Activated CD8-positive, alpha-beta memory T cell treated with anti-CD3 and anti-CD28 coated beads, Interleukin-2, amount 10 ng/mL, durations not matched to agents 7 days and 5 days (primary cell): Measurements from ENCODE around the gene CRISPLD2. TPM values are rescaled to one million over a fixed set of nuclear protein-coding genes. Genes with fewer than 3 reads are reported as not detected.

Source experiments
- ATAC-seq: fragments of 150-1000 bp; cut with Tn5 transposase; one replicate; pipeline ENCODE4 v1.10.0; 2021; ENCODE audit warnings: moderate library complexity
- CTCF ChIA-PET: fragments of 350-600 bp; sonication (Branson Sonifier 250); formaldehyde crosslinking; loops from one replicate; lab custom pipeline; 2021; ENCODE audit warnings: antibody characterized with exemption; lab: Charles Lee
- DNase-seq: peaks from one replicate; pipeline ENCODE4 v3.0.0-alpha.2; 2020
- H3K27ac Mint-ChIP-seq: one replicate; pipeline ENCODE4 v1.8.0; 2021; ENCODE audit warnings: mild to moderate bottlenecking, mixed read lengths
- H3K27me3 Mint-ChIP-seq: one replicate; pipeline ENCODE4 v1.8.0; 2021; ENCODE audit warnings: mixed read lengths
- H3K36me3 Mint-ChIP-seq: one replicate; pipeline ENCODE4 v1.8.0; 2021; ENCODE audit warnings: mild to moderate bottlenecking, mixed read lengths
- H3K4me1 Mint-ChIP-seq: one replicate; pipeline ENCODE4 v1.8.0; 2021; ENCODE audit warnings: mixed read lengths
- H3K4me3 Mint-ChIP-seq: one replicate; pipeline ENCODE4 v1.8.0; 2021; ENCODE audit warnings: mild to moderate bottlenecking, moderate library complexity, mixed read lengths
- H3K9me3 Mint-ChIP-seq: one replicate; pipeline ENCODE4 v1.8.0; 2022; ENCODE audit warnings: low read depth, mixed read lengths
- total RNA-seq, 2 experiments: library from RNA; stranded (reverse); gene quantifications; one replicate each; pipeline ENCODE4 v1.2.3, GENCODE V29; 2021

CRISPLD2 gene, protein sequence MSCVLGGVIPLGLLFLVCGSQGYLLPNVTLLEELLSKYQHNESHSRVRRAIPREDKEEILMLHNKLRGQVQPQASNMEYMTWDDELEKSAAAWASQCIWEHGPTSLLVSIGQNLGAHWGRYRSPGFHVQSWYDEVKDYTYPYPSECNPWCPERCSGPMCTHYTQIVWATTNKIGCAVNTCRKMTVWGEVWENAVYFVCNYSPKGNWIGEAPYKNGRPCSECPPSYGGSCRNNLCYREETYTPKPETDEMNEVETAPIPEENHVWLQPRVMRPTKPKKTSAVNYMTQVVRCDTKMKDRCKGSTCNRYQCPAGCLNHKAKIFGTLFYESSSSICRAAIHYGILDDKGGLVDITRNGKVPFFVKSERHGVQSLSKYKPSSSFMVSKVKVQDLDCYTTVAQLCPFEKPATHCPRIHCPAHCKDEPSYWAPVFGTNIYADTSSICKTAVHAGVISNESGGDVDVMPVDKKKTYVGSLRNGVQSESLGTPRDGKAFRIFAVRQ
- total RNA-seq = not detected

DNA sequence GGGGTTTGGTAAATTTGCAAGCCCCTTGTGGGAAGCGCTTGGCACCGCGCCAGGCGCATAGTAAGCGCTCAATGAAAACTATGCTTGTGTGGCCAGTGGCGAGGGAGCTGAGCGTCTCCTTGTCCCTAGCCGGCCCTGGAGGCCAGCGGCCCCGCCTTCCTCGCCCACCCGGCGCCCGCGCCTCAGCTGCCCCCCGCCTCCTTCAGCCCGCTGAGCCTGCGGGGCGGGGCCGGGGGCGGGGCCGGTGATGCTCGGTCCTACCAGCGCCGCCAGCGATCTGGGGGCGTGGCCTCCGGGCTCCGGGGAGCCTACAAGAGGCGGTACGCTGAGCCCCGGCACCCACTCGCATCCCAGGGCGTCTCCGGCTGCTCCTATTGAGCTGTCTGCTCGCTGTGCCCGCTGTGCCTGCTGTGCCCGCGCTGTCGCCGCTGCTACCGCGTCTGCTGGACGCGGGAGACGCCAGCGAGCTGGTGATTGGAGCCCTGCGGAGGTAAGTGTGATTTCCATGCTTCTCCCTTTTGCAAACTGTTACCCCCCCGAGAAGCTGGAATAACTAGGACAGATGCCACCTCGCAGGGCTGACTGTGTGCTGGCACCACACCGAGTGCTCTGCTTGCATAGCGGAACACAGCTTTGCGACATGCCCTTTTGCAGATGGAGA, at the start of gene CRISPLD2:
Gene CRISPLD2 (plus strand): TSS at position 342 of the 661 bp plus-strand sequence. CDS start 18,511 bp downstream, outside the sequence.
- DNase-seq = peak; percentile 78
- CTCF ChIA-PET = interaction anchor here (0.6 kb wide), 1 partner anchor 55 kb away, joined by 3 read pairs; no protein-coding TSS in a partner anchor
- Mint-ChIP-seq H3K36me3 (no peaks in the 10 kb centered on the region), H3K27ac (no peak within 1 kb of the TSS), H3K4me1 (peaks cover 7% of the 10 kb centered on the region), H3K27me3 (peaks cover 59% of the 10 kb centered on the region), H3K4me3 (no peak within 1 kb of the TSS), H3K9me3 (no peaks in the 10 kb centered on the region)
- peak; percentile 99 for ATAC-seq

DNA sequence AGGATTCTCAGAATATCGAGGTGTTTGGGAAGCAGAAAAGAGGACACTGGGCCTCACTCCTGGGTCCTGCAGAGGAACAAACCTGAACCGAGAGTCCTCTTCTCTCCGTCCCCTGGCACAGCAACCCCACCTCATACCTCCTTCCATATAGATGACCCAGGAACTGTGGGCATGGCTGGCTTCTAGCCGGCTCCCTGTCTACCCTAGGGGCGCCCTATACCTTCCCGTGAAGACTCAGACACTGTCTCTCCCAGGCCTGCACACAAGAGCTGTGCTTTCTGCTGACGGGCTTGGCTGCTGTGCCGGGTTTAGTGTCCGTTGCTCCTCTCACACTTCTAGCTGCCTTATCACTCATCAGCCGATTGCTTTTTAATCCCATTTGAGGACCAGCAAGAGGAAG, 46.5 kb upstream of the CRISPLD2 start:
- Mint-ChIP-seq H3K4me3 (no peak overlapping the region), H3K4me1 (peaks cover 2% of the 10 kb centered on the region), H3K27me3 (no peaks in the 10 kb centered on the region), H3K27ac (no peak overlapping the region), H3K36me3 (peaks cover 36% of the 10 kb centered on the region), H3K9me3 (no peaks in the 10 kb centered on the region)
- DNase-seq = no peak
- no peak for ATAC-seq
- CTCF ChIA-PET = interaction anchor here (1.2 to 1.8 kb wide), 2 partner anchors 18 to 178 kb away, joined by 3 to 8 read pairs; no protein-coding TSS in a partner anchor

DNA sequence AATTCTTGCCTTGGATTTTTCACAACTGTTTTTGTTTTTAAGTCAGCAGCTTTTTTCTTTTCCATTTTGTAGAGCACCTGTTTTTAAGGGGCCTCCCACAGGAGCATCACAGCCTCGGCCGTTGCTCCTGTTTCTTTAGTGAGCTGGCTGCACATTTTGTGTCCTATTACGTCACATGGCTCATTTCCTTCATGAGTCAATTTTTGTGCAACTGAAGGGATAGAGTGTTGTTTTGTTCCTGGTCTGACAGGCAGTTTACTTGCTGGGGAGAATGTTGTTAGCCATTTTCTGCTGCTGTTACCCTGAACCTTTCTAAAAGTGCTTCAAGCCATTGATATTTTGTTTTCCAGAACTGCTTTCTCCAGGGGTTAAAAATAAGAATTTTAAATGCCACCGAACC, 45.0 kb upstream of the CRISPLD2 start:
- H3K4me3 Mint-ChIP-seq = no peak overlapping the region
- H3K27ac Mint-ChIP-seq = no peak overlapping the region
- peaks cover 38% of the 10 kb centered on the region for H3K36me3 Mint-ChIP-seq
- no peaks in the 10 kb centered on the region for H3K27me3 Mint-ChIP-seq
- CTCF ChIA-PET = no interaction called here
- H3K4me1 Mint-ChIP-seq = no peaks in the 10 kb centered on the region
- DNase-seq = no peak
- ATAC-seq = no peak
- H3K9me3 Mint-ChIP-seq = no peaks in the 10 kb centered on the region

DNA sequence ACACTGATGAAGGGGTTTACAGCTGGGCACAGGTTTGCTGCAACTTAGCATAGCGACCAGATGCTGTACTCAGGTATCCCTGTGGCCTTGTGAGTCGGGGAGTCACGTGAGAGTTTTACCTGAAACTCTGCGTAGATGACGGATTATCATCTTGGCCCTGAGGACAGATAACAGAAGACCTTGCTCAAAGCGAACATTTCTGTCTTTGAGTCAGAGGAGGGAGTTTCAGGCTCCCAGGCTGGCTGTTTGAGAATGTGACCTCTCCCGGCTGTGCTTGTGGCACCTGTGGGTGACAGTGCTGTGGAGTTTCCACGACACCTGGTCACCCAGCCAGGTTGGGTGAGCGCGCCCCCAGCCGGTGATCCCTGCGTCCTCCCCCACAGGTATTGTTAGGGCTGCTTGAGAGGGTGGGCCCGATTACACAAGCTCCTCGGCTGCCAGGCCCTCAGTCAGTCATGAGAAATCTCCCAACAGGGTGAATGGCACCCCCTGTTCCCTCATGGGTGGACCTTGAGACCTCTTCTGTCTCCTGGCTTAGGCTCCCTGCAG, 44.4 kb upstream of the CRISPLD2 start:
- peaks cover 41% of the 10 kb centered on the region for H3K36me3 Mint-ChIP-seq
- H3K4me3 Mint-ChIP-seq = no peak overlapping the region
- no peaks in the 10 kb centered on the region for H3K9me3 Mint-ChIP-seq
- H3K27me3 Mint-ChIP-seq = no peaks in the 10 kb centered on the region
- no peak for ATAC-seq
- no peak for DNase-seq
- H3K27ac Mint-ChIP-seq = no peak overlapping the region
- CTCF ChIA-PET = no interaction called here
- no peaks in the 10 kb centered on the region for H3K4me1 Mint-ChIP-seq

DNA sequence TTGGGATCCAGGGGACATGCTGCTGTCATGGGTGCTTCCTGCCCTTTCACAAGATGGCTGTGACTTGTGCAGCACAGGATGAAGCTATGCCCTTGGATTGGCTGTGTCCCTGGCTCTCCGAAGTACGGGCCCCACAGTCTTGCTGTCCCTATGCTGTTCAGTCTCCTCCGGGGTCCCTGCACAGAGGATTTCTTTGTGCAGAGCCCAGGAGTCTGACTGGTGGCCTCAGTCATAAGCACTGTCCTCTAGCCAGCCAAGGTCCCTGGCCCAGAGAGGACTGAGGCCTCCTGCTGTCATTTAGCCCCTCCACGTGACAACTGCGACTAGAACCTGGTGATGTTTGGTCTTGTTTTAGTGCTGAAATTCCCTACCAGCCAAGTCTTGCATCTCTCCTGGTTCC, 42.4 kb upstream of the CRISPLD2 start:
- no peak overlapping the region for H3K4me3 Mint-ChIP-seq
- H3K27ac Mint-ChIP-seq = no peak overlapping the region
- H3K36me3 Mint-ChIP-seq = peaks cover 40% of the 10 kb centered on the region

DNA sequence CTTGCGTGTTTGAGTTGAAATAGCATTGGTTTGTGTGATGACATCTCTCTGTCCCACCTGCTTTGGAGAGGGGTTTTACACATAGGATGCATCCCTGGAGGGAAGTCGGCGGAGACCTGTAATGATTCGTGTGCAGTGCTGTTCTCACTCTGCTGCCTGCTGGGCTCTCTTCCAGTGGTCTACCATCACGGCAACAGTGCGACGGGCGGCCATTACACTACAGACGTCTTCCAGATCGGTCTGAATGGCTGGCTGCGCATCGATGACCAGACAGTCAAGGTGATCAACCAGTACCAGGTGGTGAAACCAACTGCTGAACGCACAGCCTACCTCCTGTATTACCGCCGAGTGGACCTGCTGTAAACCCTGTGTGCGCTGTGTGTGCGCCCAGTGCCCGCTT, 41.1 kb upstream of the CRISPLD2 start:
- no peaks in the 10 kb centered on the region for H3K9me3 Mint-ChIP-seq
- DNase-seq (no peak), ATAC-seq (no peak)
- CTCF ChIA-PET = no interaction called here
- no peak overlapping the region for H3K27ac Mint-ChIP-seq
- no peaks in the 10 kb centered on the region for H3K4me1 Mint-ChIP-seq
- H3K36me3 Mint-ChIP-seq = peaks cover 35% of the 10 kb centered on the region
- no peak overlapping the region for H3K4me3 Mint-ChIP-seq
- H3K27me3 Mint-ChIP-seq = no peaks in the 10 kb centered on the region

More for the DNA sequence above, 42.4 kb upstream of the CRISPLD2 start:
- CTCF ChIA-PET = interaction anchor here (1.2 kb wide), 1 partner anchor 38 kb away, joined by 3 read pairs; no protein-coding TSS in a partner anchor
- Mint-ChIP-seq H3K4me1 (no peaks in the 10 kb centered on the region), H3K9me3 (no peaks in the 10 kb centered on the region), H3K27me3 (no peaks in the 10 kb centered on the region)
- ATAC-seq (no peak), DNase-seq (no peak)

DNA sequence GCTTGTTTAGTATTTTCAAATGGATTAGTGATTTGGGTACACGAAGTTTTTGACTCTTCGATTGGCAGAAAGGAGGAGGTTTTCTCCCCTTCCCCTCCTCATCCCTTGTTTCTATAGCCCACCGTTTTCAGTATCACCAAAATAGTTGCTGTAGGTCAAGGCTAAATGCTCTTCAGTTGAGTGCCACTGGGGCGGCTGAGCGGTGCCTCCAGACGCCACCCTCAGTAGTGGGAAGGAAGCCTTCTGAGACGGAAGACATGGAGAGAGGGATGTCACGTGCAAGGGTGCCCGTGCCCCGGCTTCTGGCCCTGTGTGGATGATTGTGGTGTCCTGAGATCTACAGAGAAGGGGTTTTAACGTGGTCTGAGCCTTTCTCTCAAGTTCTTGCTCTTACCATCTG, 39.7 kb upstream of the CRISPLD2 start:
- Mint-ChIP-seq H3K36me3 (peaks cover 27% of the 10 kb centered on the region), H3K9me3 (no peaks in the 10 kb centered on the region), H3K27me3 (no peaks in the 10 kb centered on the region), H3K27ac (no peak overlapping the region), H3K4me1 (no peaks in the 10 kb centered on the region), H3K4me3 (no peak overlapping the region)
- DNase-seq (no peak), ATAC-seq (no peak)
- CTCF ChIA-PET = interaction anchor here (0.5 to 0.8 kb wide), 2 partner anchors 26 to 108 kb away, joined by 3 read pairs; no protein-coding TSS in a partner anchor

DNA sequence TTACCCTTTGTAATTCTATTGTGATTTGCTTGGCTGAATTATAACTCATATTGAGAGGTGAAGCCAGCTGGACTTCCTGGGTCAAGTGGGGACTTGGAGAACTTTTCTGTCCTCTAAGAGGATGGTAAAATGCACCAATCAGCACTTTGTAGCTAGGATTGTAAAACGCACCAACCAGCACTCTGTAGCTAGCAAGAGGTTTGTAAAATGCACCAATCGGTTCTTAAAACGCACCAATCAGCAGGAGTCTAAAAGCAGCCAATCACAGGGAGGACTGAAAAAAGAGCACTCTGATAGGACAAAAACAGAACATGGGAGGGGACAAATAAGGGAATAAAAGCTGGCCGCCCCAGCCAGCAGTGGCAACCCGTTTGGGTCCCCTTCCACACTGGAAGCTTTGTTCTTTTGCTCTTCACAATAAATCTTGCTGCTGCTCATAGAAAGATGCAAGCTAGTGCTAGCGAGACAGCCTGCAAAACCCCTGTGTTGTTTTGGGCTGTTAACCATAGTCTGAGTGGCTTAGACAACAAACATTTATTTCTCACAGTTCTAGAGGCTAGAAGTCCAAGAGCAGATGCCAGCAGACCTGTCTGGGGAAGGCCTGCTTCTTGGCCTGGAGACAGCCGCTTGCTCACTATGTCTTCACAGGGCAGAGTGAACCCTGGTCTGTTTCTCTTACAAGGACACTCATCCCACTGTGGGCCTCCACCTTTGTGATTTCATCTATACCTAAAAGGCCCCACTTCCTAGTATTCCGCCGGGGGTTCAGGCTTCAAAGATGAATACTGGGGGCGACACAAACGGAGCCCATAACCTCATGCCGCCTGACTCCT, 39.0 kb upstream of the CRISPLD2 start:
- H3K9me3 Mint-ChIP-seq = no peaks in the 10 kb centered on the region
- ATAC-seq = no peak
- H3K27me3 Mint-ChIP-seq = no peaks in the 10 kb centered on the region
- no peaks in the 10 kb centered on the region for H3K4me1 Mint-ChIP-seq
- H3K27ac Mint-ChIP-seq = no peak overlapping the region
- H3K36me3 Mint-ChIP-seq = peaks cover 23% of the 10 kb centered on the region
- CTCF ChIA-PET = interaction anchor here (0.8 kb wide), 1 partner anchor 27 kb away, joined by 3 read pairs; no protein-coding TSS in a partner anchor
- H3K4me3 Mint-ChIP-seq = no peak overlapping the region
- no peak for DNase-seq

DNA sequence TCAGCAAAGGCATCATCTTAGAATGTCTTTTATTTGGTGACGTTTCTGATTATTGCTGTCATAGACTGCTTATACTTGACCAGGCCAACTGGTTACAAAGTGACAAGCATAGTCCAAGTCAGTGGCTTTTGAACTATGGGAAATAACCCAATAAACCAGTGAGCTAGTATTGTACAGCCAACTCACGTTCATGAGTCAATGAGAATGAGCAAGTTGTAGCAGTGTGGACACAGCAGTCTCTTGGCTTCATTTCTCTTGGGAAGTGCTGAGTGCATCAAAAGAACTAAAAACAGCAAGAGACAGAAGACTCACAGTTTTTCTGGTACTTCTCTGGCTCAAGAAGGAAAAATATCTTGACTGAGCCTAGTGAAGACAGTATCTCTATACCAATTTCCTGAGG, 36.9 kb upstream of the CRISPLD2 start:
- peaks cover 20% of the 10 kb centered on the region for H3K36me3 Mint-ChIP-seq
- DNase-seq (no peak), ATAC-seq (no peak)
- CTCF ChIA-PET = interaction anchor here (1.9 kb wide), 1 partner anchor 45 kb away, joined by 5 read pairs; no protein-coding TSS in a partner anchor
- no peaks in the 10 kb centered on the region for H3K9me3 Mint-ChIP-seq
- no peaks in the 10 kb centered on the region for H3K4me1 Mint-ChIP-seq
- no peak overlapping the region for H3K27ac Mint-ChIP-seq
- H3K4me3 Mint-ChIP-seq = no peak overlapping the region
- H3K27me3 Mint-ChIP-seq = no peaks in the 10 kb centered on the region

DNA sequence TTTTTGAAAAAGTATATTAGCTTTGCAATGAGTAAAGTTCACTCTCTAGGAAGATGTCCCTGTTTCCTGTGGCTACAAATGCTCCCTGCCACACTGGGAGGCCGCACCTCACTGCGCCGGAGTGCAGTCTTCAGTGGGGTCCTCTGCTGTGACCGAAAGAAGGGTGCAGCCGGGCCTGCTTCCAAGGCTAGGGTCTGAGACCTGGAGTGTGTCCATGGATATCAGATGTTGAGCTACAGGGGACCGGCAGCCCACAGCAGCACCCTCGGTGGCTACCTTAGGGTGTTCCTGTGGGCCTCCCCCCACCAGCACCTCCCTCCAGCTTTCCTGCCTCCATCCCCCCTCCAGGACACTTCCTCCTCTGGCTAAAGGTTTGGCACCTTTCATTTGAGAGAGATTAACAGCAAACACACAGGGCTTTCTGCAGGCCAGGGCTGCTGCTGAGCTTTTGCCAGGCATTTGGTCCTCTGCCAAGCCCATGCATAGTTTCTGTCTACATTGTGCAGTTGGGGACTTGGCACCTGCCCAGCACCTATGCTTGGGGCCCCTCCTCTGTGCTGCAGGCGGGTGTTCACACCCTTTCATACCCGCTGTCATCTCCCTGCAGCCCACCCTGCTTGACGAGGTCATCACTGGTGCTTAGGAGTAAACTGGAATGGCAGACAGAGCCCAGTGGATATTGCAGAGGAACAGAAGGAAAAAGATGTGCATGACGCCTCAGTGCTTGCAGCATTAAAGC, 33.8 kb upstream of the CRISPLD2 start:
- Mint-ChIP-seq H3K9me3 (no peaks in the 10 kb centered on the region), H3K27ac (no peak overlapping the region), H3K4me3 (no peak overlapping the region), H3K4me1 (no peaks in the 10 kb centered on the region), H3K27me3 (no peaks in the 10 kb centered on the region), H3K36me3 (no peaks in the 10 kb centered on the region)
- ATAC-seq (no peak), DNase-seq (no peak)
- CTCF ChIA-PET = interaction anchor here (1.1 kb wide), 1 partner anchor 166 kb away, joined by 3 read pairs; no protein-coding TSS in a partner anchor

DNA sequence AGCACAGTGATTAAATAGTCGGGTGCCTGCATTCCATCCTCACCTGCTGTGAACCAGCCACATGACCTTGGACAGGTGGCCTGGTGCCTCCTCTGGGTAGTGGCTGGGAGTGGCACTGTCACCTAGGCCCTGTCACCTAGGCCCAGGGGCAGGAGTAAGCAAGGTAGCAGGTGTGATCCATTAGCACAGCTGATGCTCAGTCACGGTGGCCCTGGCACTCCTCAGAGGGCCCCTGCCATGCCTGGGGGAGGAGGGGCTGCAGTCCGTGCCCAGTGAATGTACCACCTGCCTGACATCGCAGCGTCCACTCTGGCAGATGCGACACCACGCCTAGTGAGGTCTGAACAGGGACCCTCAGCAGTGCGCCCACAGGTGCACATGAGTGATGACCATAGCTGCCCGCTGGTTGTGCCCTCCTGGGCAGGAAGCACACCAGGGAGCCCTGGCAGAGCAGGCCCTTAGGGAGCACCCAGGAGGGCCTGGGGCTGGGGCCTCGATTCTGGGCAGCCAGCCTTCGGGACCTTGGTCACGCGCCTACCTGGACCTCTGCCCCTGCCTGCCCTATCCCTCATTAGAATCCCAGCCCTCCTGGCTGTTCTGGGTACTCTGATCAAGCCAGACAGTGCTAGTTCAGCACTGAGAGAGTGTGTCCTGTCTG, 33.1 kb upstream of the CRISPLD2 start:
- ATAC-seq (no peak), DNase-seq (no peak)
- no peak overlapping the region for H3K4me3 Mint-ChIP-seq
- no peaks in the 10 kb centered on the region for H3K9me3 Mint-ChIP-seq
- H3K27ac Mint-ChIP-seq = no peak overlapping the region
- no peaks in the 10 kb centered on the region for H3K36me3 Mint-ChIP-seq
- H3K4me1 Mint-ChIP-seq = no peaks in the 10 kb centered on the region
- no peaks in the 10 kb centered on the region for H3K27me3 Mint-ChIP-seq
- CTCF ChIA-PET = interaction anchor here (1.1 kb wide), 2 partner anchors 32 to 166 kb away, joined by 3 read pairs; no protein-coding TSS in a partner anchor

DNA sequence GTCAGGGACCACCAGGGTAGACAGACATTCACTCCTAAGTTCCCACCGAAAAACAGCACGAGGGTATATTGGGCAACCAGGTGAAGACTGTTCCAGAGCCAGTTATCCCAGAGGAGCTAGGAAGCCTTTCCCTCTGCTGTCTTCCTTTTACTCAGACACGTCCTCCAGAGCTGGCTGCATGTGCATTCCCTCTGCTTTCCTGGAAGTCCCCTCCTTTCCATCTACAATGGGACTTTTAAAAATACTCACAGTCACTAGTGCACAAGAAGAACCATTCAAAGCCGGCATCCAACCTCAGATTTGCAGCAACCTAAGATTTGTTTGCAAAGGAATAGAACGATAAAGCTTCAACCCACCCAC, 32.5 kb upstream of the CRISPLD2 start:
- CTCF ChIA-PET = interaction anchor here (1.1 kb wide), 1 partner anchor 33 kb away, joined by 3 read pairs; no protein-coding TSS in a partner anchor
- H3K27ac Mint-ChIP-seq = no peak overlapping the region

More for the DNA sequence above, 32.5 kb upstream of the CRISPLD2 start:
- no peaks in the 10 kb centered on the region for H3K4me1 Mint-ChIP-seq
- DNase-seq (no peak), ATAC-seq (no peak)
- H3K9me3 Mint-ChIP-seq = no peaks in the 10 kb centered on the region
- no peak overlapping the region for H3K4me3 Mint-ChIP-seq
- no peaks in the 10 kb centered on the region for H3K36me3 Mint-ChIP-seq
- no peaks in the 10 kb centered on the region for H3K27me3 Mint-ChIP-seq
